K562 (cell line): ENCODE results near the gene MTRFR. TPM values are rescaled to one million over a fixed set of nuclear protein-coding genes. Genes with fewer than 3 reads are reported as not detected.

Source experiments
- ATAC-seq: fragments of 200-7000 bp; cut with Tn5 transposase; 3 replicates; pipeline ENCODE4 v1.9.1; 2020; ENCODE audit warnings: moderate library complexity
- BruUV-seq: library from RNA; stranded (reverse); fragments of 400-500 nt; replicated peaks from 2 replicates; lab custom pipeline; 2021; lab: Mats Ljungman, UMichigan
- CTCF ChIA-PET: fragments of 300-600 bp; formaldehyde crosslinking; extraction: SDS; loops from one replicate; lab custom pipeline; 2021; ENCODE audit warnings: low intra/inter-chr PET ratio; lab: Yijun Ruan, JAX
- POLR2A ChIA-PET: fragments of 300-600, 350-650 bp; sonication (Branson Sonifier 250); formaldehyde crosslinking; extraction: SDS; loops from one replicate; lab custom pipeline; 2021; ENCODE audit warnings: antibody characterized with exemption, inconsistent platforms; lab: Yijun Ruan, JAX
- DNase-seq, 4 experiments: peaks; one replicate each; pipeline versions ENCODE4 v3.0.0 to v3.0.0-alpha.2; 2011 to 2018; ENCODE audit warnings: low spot score in 3 of 4, mixed read lengths in 3 of 4; ENCODE audit errors: extremely low read depth in 1 of 4
- FAIRE-seq: peaks from 2 replicates; lab custom pipeline; 2011; peaks lifted over from hg19 to GRCh38; lab: Jason Lieb, UNC
- H2AFZ ChIP-seq: 2 replicates; pipeline ENCODE4 v1.6.0; 2011; ENCODE audit warnings: low read depth, low read length, control low read depth, inconsistent platforms
- H3K27ac ChIP-seq: fragments of 200-600 bp; 3 replicates; pipeline ENCODE4 v1.8.0; 2011; ENCODE audit warnings: low read depth, mild to moderate bottlenecking, control low read depth, inconsistent platforms, low read length, moderate library complexity, mixed read lengths; ENCODE audit errors: extremely low read depth
- H3K27me3 ChIP-seq, 2 experiments: fragments of 300-600 bp in 1 of 2; 2 replicates in 1 of 2; 3 replicates in 1 of 2; pipeline versions ENCODE4 v1.6.0 to v1.8.0; 2011; ENCODE audit warnings: inconsistent platforms in 2 of 2, low read length in 2 of 2, mild to moderate bottlenecking in 1 of 2, mixed read lengths in 1 of 2, moderate library complexity in 1 of 2; ENCODE audit not compliant: control insufficient read depth in 2 of 2, insufficient read depth in 2 of 2
- H3K36me3 ChIP-seq: fragments of 300-600 bp; 3 replicates; pipeline ENCODE4 v1.8.0; 2011; ENCODE audit warnings: mild to moderate bottlenecking, low read length, inconsistent platforms; ENCODE audit not compliant: control insufficient read depth, insufficient read depth
- H3K4me1 ChIP-seq, 2 experiments: fragments of 200-600 bp in 1 of 2; replicated peaks in 1 of 2; 2 replicates in 1 of 2; 3 replicates in 1 of 2; pipeline versions ENCODE4 v1.5.1 to v1.8.0; 2011; ENCODE audit warnings: inconsistent platforms in 2 of 2, low read length in 2 of 2, mild to moderate bottlenecking in 1 of 2, mixed read lengths in 1 of 2, moderate library complexity in 1 of 2; ENCODE audit not compliant: control insufficient read depth in 2 of 2, insufficient read depth in 2 of 2
- H3K4me2 ChIP-seq: 2 replicates; pipeline ENCODE4 v1.6.1; 2011; ENCODE audit warnings: low read length, control low read depth, inconsistent platforms, mixed read lengths; ENCODE audit not compliant: insufficient read depth
- H3K4me3 ChIP-seq: fragments of 200-600 bp; sonication (generic), shearing (Covaris generic); 2 replicates; pipeline ENCODE4 v1.5.1; 2016; ENCODE audit warnings: control low read depth, inconsistent platforms
- H3K79me2 ChIP-seq: fragments of 200-600 bp; 3 replicates; pipeline ENCODE4 v1.8.0; 2011; ENCODE audit warnings: low read length, inconsistent platforms; ENCODE audit not compliant: control insufficient read depth, insufficient read depth
- H3K9ac ChIP-seq, 2 experiments: 2 replicates each; pipeline versions ENCODE4 v1.6.0 to v1.6.1; 2011; ENCODE audit warnings: low read depth in 2 of 2, low read length in 2 of 2, control low read depth in 1 of 2, inconsistent platforms in 1 of 2, mild to moderate bottlenecking in 1 of 2, mixed read lengths in 1 of 2; ENCODE audit not compliant: insufficient read depth in 1 of 2
- H3K9me1 ChIP-seq: one replicate; pipeline ENCODE4 v1.6.0; 2011; ENCODE audit warnings: inconsistent platforms, mild to moderate bottlenecking, low read length, moderate library complexity; ENCODE audit not compliant: control insufficient read depth, insufficient read depth
- H3K9me3 ChIP-seq: replicated peaks from 2 replicates; pipeline ENCODE4 v1.5.1; 2011; ENCODE audit warnings: low read depth, low read length, inconsistent platforms; ENCODE audit not compliant: control insufficient read depth, insufficient read depth
- H4K20me1 ChIP-seq: replicated peaks from 2 replicates; pipeline ENCODE4 v1.6.1; 2011; ENCODE audit warnings: low read length, inconsistent platforms, mixed read lengths; ENCODE audit not compliant: control insufficient read depth, insufficient read depth
- CHD4 ChIP-seq: fragments of 200-600 bp; sonication (generic); IDR thresholded peaks from 3 replicates; pipeline ENCODE4 v1.6.1; 2012; ENCODE audit warnings: low read depth, mild to moderate bottlenecking, mixed read lengths, low read length, inconsistent platforms; ENCODE audit not compliant: insufficient read depth, insufficient replicate concordance, poor library complexity, severe bottlenecking
- EZH2 ChIP-seq: IDR thresholded peaks from 2 replicates; pipeline ENCODE4 v1.6.1; 2012; ENCODE audit warnings: low read depth, mild to moderate bottlenecking, inconsistent platforms, low read length, borderline replicate concordance
- LEF1 ChIP-seq: fragments of 450-650 bp; IDR thresholded peaks from 2 replicates; pipeline ENCODE4 v1.6.1; 2016; ENCODE audit warnings: mild to moderate bottlenecking
- NFIC ChIP-seq: fragments of 450-650 bp; IDR thresholded peaks from 2 replicates; pipeline ENCODE4 v1.6.1; 2017; ENCODE audit warnings: mild to moderate bottlenecking, inconsistent platforms
- NFYB ChIP-seq: IDR thresholded peaks from 2 replicates; pipeline ENCODE4 v1.6.1; 2011; ENCODE audit warnings: mild to moderate bottlenecking, moderate library complexity; ENCODE audit not compliant: insufficient read length; ENCODE audit errors: extremely low read depth
- PHF20 ChIP-seq: fragments of 450-650 bp; IDR thresholded peaks from 2 replicates; pipeline ENCODE4 v1.6.1; 2018; ENCODE audit not compliant: partially characterized antibody
- PHF8 ChIP-seq: fragments of 200-600 bp; sonication (generic); IDR thresholded peaks from 2 replicates; pipeline ENCODE4 v1.6.1; 2012; ENCODE audit warnings: mixed run types, mild to moderate bottlenecking, inconsistent platforms, low read length, moderate library complexity, borderline replicate concordance
- ZKSCAN1 ChIP-seq: fragments of 150-350 bp; IDR thresholded peaks from 2 replicates; pipeline ENCODE4 v1.6.1; 2016; ENCODE audit warnings: low read depth, low read length
- ZNF143 ChIP-seq: sonication (generic); formaldehyde crosslinking; IDR thresholded peaks from 2 replicates; pipeline ENCODE4 v1.9.0; 2022; ENCODE audit warnings: mild to moderate bottlenecking, missing genetic modification reagents
- WGBS: fragments of 100-300 bp; shearing (Covaris generic); methylation state at CpG from one replicate; pipeline ENCODE4 v1.1.6; 2016; ENCODE audit warnings: low coverage, mixed read lengths; ENCODE audit not compliant: insufficient coverage; ENCODE audit errors: missing lambda C conversion rate; 5-methylcytosine and 5-hydroxymethylcytosine counted together
- in situ Hi-C: fragments of 300-500 bp; cut with MboI; formaldehyde crosslinking; loops from 4 replicates; pipeline ENCODE4 v1.15.0; 2018; ENCODE audit warnings: inconsistent platforms, mixed read lengths
- intact Hi-C: fragments of 100-400 bp; cut with micrococcal nuclease; formaldehyde crosslinking; loops from 2 replicates; pipeline ENCODE4 v1.14.2; 2022
- polyA plus RNA-seq, 8 experiments: library from polyadenylated mRNA; depleted of rRNA in 4 of 8; stranded (reverse) in 5 of 8; unstranded in 3 of 8; fragments of >200 nt; fragmentation: Nextera tagmentation in 2 of 8; fragmentation: Illumina TruSeq in 1 of 8; extraction: Ambion mirVana in 2 of 8; extraction: Trizol in 1 of 8; gene quantifications; 2 replicates each; pipeline versions ENCODE4 v1.2.1 to v1.2.3, GENCODE V29; 2011 to 2014; ENCODE audit warnings: inconsistent platforms in 1 of 8, missing spikeins in 1 of 8
- total RNA-seq, 7 experiments: library from RNA; depleted of rRNA in 6 of 7; stranded (reverse); fragments of >200 nt in 6 of 7; fragmentation: Illumina TruSeq in 2 of 7; extraction: Trizol in 2 of 7; gene quantifications; 2 replicates each; pipeline versions ENCODE4 v1.2.1 to v1.2.3, GENCODE V29; 2011 to 2021; ENCODE audit warnings: low replicate concordance in 1 of 7
- TF ChIP-seq, protein P1 (sequence below), 3 experiments: IDR thresholded peaks in 2 of 3; conservative IDR thresholded peaks in 1 of 3; 2 replicates each; pipeline ENCODE4 v1.5.1; 2011 to 2012; ENCODE audit warnings: low read length in 3 of 3, mild to moderate bottlenecking in 3 of 3, control low read depth in 2 of 3, improper control_type of control experiment in 1 of 3, inconsistent platforms in 1 of 3, low read depth in 1 of 3, mixed read lengths in 1 of 3, moderate library complexity in 1 of 3; ENCODE audit not compliant: insufficient read depth in 2 of 3
- TF ChIP-seq, protein P2 (sequence below), 3 experiments: fragments of 200-800 bp in 1 of 3; sonication (Bioruptor generic) in 1 of 3; sonication (generic) in 1 of 3; formaldehyde crosslinking in 1 of 3; IDR thresholded peaks; 2 replicates each; pipeline versions ENCODE4 v1.6.1 to v1.8.0; 2016 to 2022; ENCODE audit warnings: mild to moderate bottlenecking in 2 of 3, missing compliant biosample characterization in 2 of 3, missing genetic modification characterization in 2 of 3, missing genetic modification reagents in 1 of 3

MTRFR gene
- total and polyA plus RNA-seq, 9 of the 15 experiments (the other 6 are each of a cell fraction or from before 2014, with no cell fraction given) = 16.7 to 55.6 (median 34.7) TPM

- 93% methylated on average over 12 of the region's 13 CpGs for WGBS
- Histone ChIP-seq H3K9ac (peak overlapping the region in 1 of 2 experiments; percentile 35; a peak in 1 of 4 replicates), H3K4me1 (peaks cover 6 to 44% of the 10 kb centered on the region in 2 experiments; a peak in 2 of 5 replicates), H3K27me3 (no peaks in the 10 kb centered on the region), H3K9me1 (no peaks in the 10 kb centered on the region), H3K79me2 (peaks cover 27% of the 10 kb centered on the region), H3K27ac (no peak overlapping the region), H3K36me3 (peaks cover 25% of the 10 kb centered on the region; the same call in 2 of the 3 replicates), H3K4me2 (no peak overlapping the region), H3K4me3 (no peak overlapping the region), H2AFZ (no peak overlapping the region), H4K20me1 (no peaks in the 10 kb centered on the region), H3K9me3 (no peaks in the 10 kb centered on the region)
- no TSS peak for BruUV-seq
- intact Hi-C loops (no loop called here), in situ Hi-C loops (no loop called here)
- POLR2A ChIA-PET = interaction anchor here (0.6 to 1.2 kb wide), 3 partner anchors 36 to 141 kb away, joined by 3 to 9 read pairs (median 6); partner anchors contain the start of genes MPHOSPH9 and MTRFR
- no peak for ATAC-seq
- CTCF ChIA-PET = no interaction called here
- DNase-seq = no peak
- FAIRE-seq = no peak
- TF ChIP-seq PHF20 (no peak), ZNF143 (CRISPR knock-in tag) (no peak), PHF8 (0 out of 2 replicates have a peak, but pooled peaks have one; percentile 8), LEF1 (no peak), NFYB (no peak)
These were observed 35.6 kb downstream of the MTRFR start for GRCh38 chr12:123268850-123269249.

GRCh38 chr12:123269395-123269892 lies 36.2 kb downstream of the MTRFR start:
- no peaks in the 10 kb centered on the region for H3K27me3 ChIP-seq
- H3K9me1 ChIP-seq = no peaks in the 10 kb centered on the region
- DNase-seq (peak in 2 of 4 experiments; percentile 48 to 65), FAIRE-seq (no peak), ATAC-seq (no peak)
- H3K9ac ChIP-seq = peak overlapping the region in 1 of 2 experiments; percentile 97; a peak in 2 of 4 replicates
- POLR2A ChIA-PET = interaction anchor here (0.5 to 1.2 kb wide), 4 partner anchors 36 to 428 kb away, joined by 3 to 9 read pairs (median 3); partner anchors contain the start of genes MPHOSPH9 and MTRFR
- intact Hi-C loops = no loop called here
- H3K27ac ChIP-seq = no peak overlapping the region
- H3K4me2 ChIP-seq = no peak overlapping the region
- in situ Hi-C loops = no loop called here
- WGBS = 80% methylated on average over 23 of the region's 32 CpGs
- H3K9me3 ChIP-seq = no peaks in the 10 kb centered on the region
- no peaks in the 10 kb centered on the region for H4K20me1 ChIP-seq
- no peak overlapping the region for H2AFZ ChIP-seq
- H3K36me3 ChIP-seq = peaks cover 24% of the 10 kb centered on the region; the same call in 2 of the 3 replicates
- CTCF ChIA-PET = no interaction called here
- H3K79me2 ChIP-seq = peaks cover 27% of the 10 kb centered on the region
- no peak overlapping the region for H3K4me3 ChIP-seq
- BruUV-seq = no TSS peak
- H3K4me1 ChIP-seq = peaks cover 6 to 44% of the 10 kb centered on the region in 2 experiments; a peak in 2 of 5 replicates
- TF ChIP-seq, protein P1, sequence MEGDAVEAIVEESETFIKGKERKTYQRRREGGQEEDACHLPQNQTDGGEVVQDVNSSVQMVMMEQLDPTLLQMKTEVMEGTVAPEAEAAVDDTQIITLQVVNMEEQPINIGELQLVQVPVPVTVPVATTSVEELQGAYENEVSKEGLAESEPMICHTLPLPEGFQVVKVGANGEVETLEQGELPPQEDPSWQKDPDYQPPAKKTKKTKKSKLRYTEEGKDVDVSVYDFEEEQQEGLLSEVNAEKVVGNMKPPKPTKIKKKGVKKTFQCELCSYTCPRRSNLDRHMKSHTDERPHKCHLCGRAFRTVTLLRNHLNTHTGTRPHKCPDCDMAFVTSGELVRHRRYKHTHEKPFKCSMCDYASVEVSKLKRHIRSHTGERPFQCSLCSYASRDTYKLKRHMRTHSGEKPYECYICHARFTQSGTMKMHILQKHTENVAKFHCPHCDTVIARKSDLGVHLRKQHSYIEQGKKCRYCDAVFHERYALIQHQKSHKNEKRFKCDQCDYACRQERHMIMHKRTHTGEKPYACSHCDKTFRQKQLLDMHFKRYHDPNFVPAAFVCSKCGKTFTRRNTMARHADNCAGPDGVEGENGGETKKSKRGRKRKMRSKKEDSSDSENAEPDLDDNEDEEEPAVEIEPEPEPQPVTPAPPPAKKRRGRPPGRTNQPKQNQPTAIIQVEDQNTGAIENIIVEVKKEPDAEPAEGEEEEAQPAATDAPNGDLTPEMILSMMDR (IDR thresholded peaks at IDR 0.05 in 2 of 3, conservative IDR thresholded peaks at IDR 0.05 in 1 of 3; ENCODE audit: insufficient read depth in 2 of 3, low read depth in 1 of 3, low read length in 3 of 3) = no peak
- TF ChIP-seq EZH2 (no peak), NFIC (0 out of 2 replicates have a peak, but pooled peaks have one; percentile 5), CHD4 (no peak), ZKSCAN1 (no peak)
- TF ChIP-seq, protein P2, sequence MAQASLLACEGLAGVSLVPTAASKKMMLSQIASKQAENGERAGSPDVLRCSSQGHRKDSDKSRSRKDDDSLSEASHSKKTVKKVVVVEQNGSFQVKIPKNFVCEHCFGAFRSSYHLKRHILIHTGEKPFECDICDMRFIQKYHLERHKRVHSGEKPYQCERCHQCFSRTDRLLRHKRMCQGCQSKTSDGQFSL (CRISPR knock-in tag; IDR thresholded peaks at IDR 0.05) = peak; percentile 49; the same call in 1 of the 2 replicates
- TF ChIP-seq, protein P2 (tag; IDR thresholded peaks at IDR 0.05) = no peak
